ENCODE data around the gene ARHGAP24.

GRCh38 chr4:85676050-85676425, 201.1 kb downstream of the ARHGAP24 start:
- TF ChIP-seq CTCF (IDR thresholded peaks at IDR 0.05; ENCODE audit: extremely low read depth in 1 of 2, insufficient read depth in 1 of 2, low read depth in 1 of 2, low read length in 2 of 2): no peak
- TF ChIP-seq JUN (IDR thresholded peaks at IDR 0.05; ENCODE audit: borderline replicate concordance, insufficient read depth, insufficient read length, low read depth): no peak
- TF ChIP-seq EZH2 (IDR thresholded peaks at IDR 0.05; ENCODE audit: borderline replicate concordance, low read depth, low read length, severe bottlenecking): no peak
- no peak for TF ChIP-seq POLR2A (IDR thresholded peaks at IDR 0.05; ENCODE audit: low read depth, low read length)
- TF ChIP-seq POLR2AphosphoS5 (IDR thresholded peaks at IDR 0.05; ENCODE audit: insufficient read depth, low read depth, low read length): no peak
- TF ChIP-seq MAX (IDR thresholded peaks at IDR 0.05; ENCODE audit: insufficient read depth, insufficient read length): no peak
- no peak for TF ChIP-seq MYC (IDR thresholded peaks at IDR 0.05; ENCODE audit: low read depth, low read length)
- no peak for TF ChIP-seq FOS (IDR thresholded peaks at IDR 0.05; ENCODE audit: borderline replicate concordance, insufficient read depth, low read length)
- no peak for TF ChIP-seq GATA2 (IDR thresholded peaks at IDR 0.05; ENCODE audit: insufficient read depth, insufficient read length, low read depth, low read length)

Data from endothelial cell of umbilical vein (primary cell).